Pancreas (tissue), 10 donors: ENCODE results near the gene TMEM109. TPM values are rescaled to one million over a fixed set of nuclear protein-coding genes. Genes with fewer than 3 reads are reported as not detected.

ENCODE experiments used
- ATAC-seq, 4 donors: fragments of 200-7000 bp; cut with Tn5 transposase; one replicate each; pipeline versions ENCODE4 v1.8.0 to v1.9.1; 2020; ENCODE audit warnings: mild to moderate bottlenecking in 4 of 4, moderate library complexity in 4 of 4
- DNase-seq, 6 donors: peaks; one replicate each; pipeline ENCODE4 v3.0.0-alpha.2; 2020
- FAIRE-seq: peaks from 2 replicates; lab custom pipeline; 2012; peaks lifted over from hg19 to GRCh38; lab: Jason Lieb, UNC
- H3K27ac ChIP-seq, 4 donors: fragments of 200-600 bp; sonication (generic); 1 replicate in 3 of 4; 2 replicates in 1 of 4; pipeline versions ENCODE4 v1.5.0 to v1.8.0; 2020
- H3K27me3 ChIP-seq, 4 donors: fragments of 200-600 bp; one replicate each; pipeline ENCODE4 v1.8.0; 2021
- H3K36me3 ChIP-seq, 3 donors: fragments of 200-600 bp; sonication (generic) in 1 of 3; one replicate each; pipeline versions ENCODE4 v1.5.0 to v1.8.0; 2020 to 2021
- H3K4me1 ChIP-seq, 3 donors: fragments of 200-600 bp; one replicate each; pipeline ENCODE4 v1.8.0; 2021
- H3K4me3 ChIP-seq, 4 donors: fragments of 200-600 bp; sonication (generic) in 2 of 4; one replicate each; pipeline versions ENCODE4 v1.5.0 to v1.8.0; 2020 to 2021
- H3K9me3 ChIP-seq, 4 donors: fragments of 200-600 bp; one replicate each; pipeline ENCODE4 v1.8.0; 2021
- CTCF ChIP-seq, 4 donors: fragments of 200-600 bp; sonication (generic) in 3 of 4; IDR thresholded peaks; one replicate each; pipeline versions ENCODE4 v1.5.0 to v1.8.0; 2021; ENCODE audit warnings: antibody characterized with exemption in 4 of 4
- WGBS, 2 donors: extraction: QIAGEN DNeasy Blood & Tissue Kit; methylation state at CpG; one replicate each; pipeline ENCODE4 v1.1.7; 2013; 5-methylcytosine and 5-hydroxymethylcytosine counted together
- intact Hi-C, 3 donors: fragments of 100-400 bp; cut with DNase I; formaldehyde crosslinking; loops; one replicate each; pipeline versions ENCODE4 v1.11.1 to v1.14.2; 2022
- polyA plus RNA-seq, 2 donors: library from polyadenylated mRNA; stranded (reverse); fragments of 200-250 nt; gene quantifications; one replicate each; pipeline ENCODE4 v1.2.3, GENCODE V29; 2013
- total RNA-seq, 6 donors: library from RNA; stranded (reverse); fragmentation: NEBNext Ultra II Directional in 4 of 6; extraction: Animal tissue kit (Norgen Biotek cat#: 25700) in 4 of 6; gene quantifications; one replicate each; pipeline versions ENCODE4 v1.2.1 to v1.2.4, GENCODE V29; 2021 to 2023
- donor health status: healthy with polysubstance abuse.
- donor health status: DM: no; HTN: no; CAD: no; lungs with moderate emphysema.
- donor health status: DM: no; HTN: no; CAD: no.
- donor health status: control.
- donor health status: control.
- donor health status: Bipolar disorder and iron deficiency.
- donor health status: DM: yes; HTN: yes; CAD: no.
- donor health status: DM: no; HTN: no; CAD: no.
- donor health status: DM: no; HTN: no; CAD: no.
- donor health status: DM: yes; HTN: yes; CAD: no.

TMEM109 gene
- total and polyA plus RNA-seq, 8 donors, result 28.2 to 53.0 (median 40.0) TPM

DNA sequence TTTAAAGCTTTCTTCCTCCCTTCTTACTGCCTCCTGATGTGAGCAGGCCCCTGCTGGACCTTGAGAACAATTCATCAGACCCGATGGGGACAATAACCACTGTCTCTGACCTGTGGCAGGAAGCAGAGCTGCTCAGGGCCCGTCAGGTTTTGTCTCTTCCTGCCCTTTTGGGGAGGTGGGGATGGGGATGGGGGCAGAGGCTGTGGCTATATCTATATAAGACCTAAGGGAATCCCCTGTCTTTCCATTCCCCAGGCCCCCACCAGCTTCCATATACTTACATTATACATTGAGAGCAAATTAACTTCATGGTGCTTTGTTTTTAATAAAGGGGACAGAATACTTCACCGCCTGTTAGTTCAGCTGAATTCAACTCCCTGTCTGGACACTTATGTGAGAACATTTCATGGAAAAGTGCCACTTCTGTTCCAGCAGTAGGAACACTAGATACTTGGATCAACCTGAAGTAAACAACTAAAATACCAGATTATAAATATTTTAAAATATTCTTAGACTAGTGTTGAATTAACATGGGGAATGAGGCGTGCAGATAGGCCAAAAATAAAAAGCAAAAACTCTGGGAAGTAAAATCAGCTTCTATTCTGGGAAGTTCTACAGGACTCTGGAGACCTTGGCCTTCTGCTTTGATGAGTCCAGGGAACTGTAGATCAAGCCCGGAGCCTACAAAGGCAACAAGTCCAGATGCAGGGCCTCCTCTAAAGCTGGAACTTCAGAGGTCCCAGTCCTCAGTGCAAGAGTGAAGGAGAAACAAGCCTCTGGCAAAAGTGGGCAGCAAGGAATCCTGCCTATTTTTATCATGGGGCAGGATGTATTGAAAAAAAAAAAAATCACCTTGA is 35.5 kb upstream of the TMEM109 start:
- 75 to 76% methylated on average over 5 of the region's 5 CpGs for WGBS, 2 donors
- no peak for DNase-seq
- FAIRE-seq, result no peak
- TF ChIP-seq CTCF (IDR thresholded peaks at IDR 0.05), result no peak
- H3K4me3 ChIP-seq, result no peak overlapping the region
- no peak for ATAC-seq
- peaks cover 7 to 17% (median 15%) of the 10 kb centered on the region in 3 donors for H3K4me1 ChIP-seq
- no peaks in the 10 kb centered on the region for H3K9me3 ChIP-seq
- no peaks in the 10 kb centered on the region for H3K27me3 ChIP-seq
- intact Hi-C loops, result no loop called here
- no peak overlapping the region for H3K27ac ChIP-seq
- no peaks in the 10 kb centered on the region for H3K36me3 ChIP-seq

- Histone ChIP-seq H3K27me3 (no peaks in the 10 kb centered on the region), H3K4me3 (no peak overlapping the region), H3K9me3 (no peaks in the 10 kb centered on the region), H3K27ac (no peak overlapping the region), H3K36me3 (no peaks in the 10 kb centered on the region), H3K4me1 (peaks cover 7 to 17% (median 15%) of the 10 kb centered on the region in 3 donors)
- intact Hi-C loops, result no loop called here
- FAIRE-seq, result no peak
- 87 to 100% methylated on average over 1 of the region's 1 CpG for WGBS, 2 donors
- TF ChIP-seq CTCF (IDR thresholded peaks at IDR 0.05), result no peak
- ATAC-seq, result no peak
- no peak for DNase-seq
These were observed 34.9 kb upstream of the TMEM109 start for GRCh38 chr11:60879104-60879503.

GRCh38 chr11:60879971-60880588 is 33.9 kb upstream of the TMEM109 start:
- intact Hi-C loops, result no loop called here
- H3K9me3 ChIP-seq, result no peaks in the 10 kb centered on the region
- peak overlapping the region in 1 of 4 donors; percentile 29 for H3K27ac ChIP-seq
- DNase-seq, result no peak
- H3K4me1 ChIP-seq, result peaks cover 7 to 17% (median 15%) of the 10 kb centered on the region in 3 donors
- no peak overlapping the region for H3K4me3 ChIP-seq
- ATAC-seq, result peak; percentile 35 to 85 (median 72)
- no peak for TF ChIP-seq CTCF (IDR thresholded peaks at IDR 0.05)
- H3K27me3 ChIP-seq, result no peaks in the 10 kb centered on the region
- H3K36me3 ChIP-seq, result no peaks in the 10 kb centered on the region
- 46 to 55% methylated on average over 5 of the region's 5 CpGs for WGBS, 2 donors
- FAIRE-seq, result no peak

GRCh38 chr11:60880643-60881282 is 33.2 kb upstream of the TMEM109 start:
- ATAC-seq (peak; percentile 70 to 87 (median 86)), DNase-seq (no peak), FAIRE-seq (no peak)
- H3K9me3 ChIP-seq, result no peaks in the 10 kb centered on the region
- H3K4me3 ChIP-seq, result no peak overlapping the region
- no peak for TF ChIP-seq CTCF (IDR thresholded peaks at IDR 0.05)
- H3K27me3 ChIP-seq, result no peaks in the 10 kb centered on the region
- H3K36me3 ChIP-seq, result no peaks in the 10 kb centered on the region
- intact Hi-C loops, result no loop called here
- WGBS, 2 donors, result 30 to 36% methylated on average over 8 of the region's 8 CpGs
- H3K4me1 ChIP-seq, result peaks cover 7 to 17% (median 15%) of the 10 kb centered on the region in 3 donors
- no peak overlapping the region for H3K27ac ChIP-seq
